Panc1 (cell line): ENCODE measurements around the gene ARRDC2. TPM values are rescaled to one million over a fixed set of nuclear protein-coding genes. Genes with fewer than 3 reads are reported as not detected.

Experiments
- ATAC-seq: fragments of 200-7000 bp; cut with Tn5 transposase; 2 replicates; pipeline ENCODE4 v1.9.1; 2020; ENCODE audit warnings: mild to moderate bottlenecking, moderate library complexity
- BruUV-seq: library from RNA; stranded (reverse); fragments of 400-500 nt; replicated peaks from 2 replicates; lab custom pipeline; 2021; lab: Mats Ljungman, UMichigan
- CTCF ChIA-PET: fragments of 300-600 bp; sonication (Branson Sonifier 250); formaldehyde crosslinking; loops from one replicate; lab custom pipeline; 2022; ENCODE audit warnings: antibody characterized with exemption; lab: Charles Lee
- POLR2A ChIA-PET: fragments of 300-600 bp; sonication (Branson Sonifier 250); formaldehyde crosslinking; loops from one replicate; lab custom pipeline; 2022; ENCODE audit warnings: antibody characterized with exemption; lab: Charles Lee
- DNase-seq: peaks from one replicate; pipeline ENCODE4 v3.0.0-alpha.2; 2010; ENCODE audit warnings: low read depth, low spot score
- H3K27ac ChIP-seq: 2 replicates; pipeline ENCODE4 v1.5.1; 2011; ENCODE audit warnings: mild to moderate bottlenecking, low read length, inconsistent platforms
- H3K27me3 ChIP-seq: fragments of 200-500 bp; sonication (Bioruptor generic); 2 replicates; pipeline ENCODE4 v1.6.0; 2014; ENCODE audit warnings: low read length, inconsistent platforms; ENCODE audit not compliant: control insufficient read depth, insufficient read depth
- H3K36me3 ChIP-seq: fragments of 200-500 bp; sonication (Bioruptor generic); 2 replicates; pipeline ENCODE4 v1.5.1; 2014; ENCODE audit warnings: inconsistent platforms, mild to moderate bottlenecking, low read length, moderate library complexity; ENCODE audit not compliant: control insufficient read depth, insufficient read depth
- H3K4me1 ChIP-seq: 2 replicates; pipeline ENCODE4 v1.5.1; 2011; ENCODE audit warnings: inconsistent platforms, mild to moderate bottlenecking, low read length, moderate library complexity; ENCODE audit not compliant: control insufficient read depth, insufficient read depth
- H3K4me3 ChIP-seq, 2 experiments: 2 replicates each; pipeline ENCODE4 v1.5.1; 2011 to 2012; ENCODE audit warnings: low read depth in 2 of 2, low read length in 2 of 2, mild to moderate bottlenecking in 2 of 2, inconsistent platforms in 1 of 2, moderate library complexity in 1 of 2
- H3K9me3 ChIP-seq: fragments of 200-500 bp; sonication (Bioruptor generic); 2 replicates; pipeline ENCODE4 v1.5.1; 2014; ENCODE audit warnings: low read depth, mild to moderate bottlenecking, inconsistent platforms, low read length, moderate library complexity; ENCODE audit not compliant: control insufficient read depth, insufficient read depth
- POLR2AphosphoS5 ChIP-seq: IDR thresholded peaks from 2 replicates; pipeline ENCODE4 v1.6.1; 2012; ENCODE audit warnings: mild to moderate bottlenecking, low read depth, low read length, moderate library complexity
- SIN3A ChIP-seq: IDR thresholded peaks from 2 replicates; pipeline ENCODE4 v1.6.1; 2012; ENCODE audit warnings: low read depth, mild to moderate bottlenecking, low read length, moderate library complexity, borderline replicate concordance; ENCODE audit not compliant: insufficient read depth
- TCF7L2 ChIP-seq: IDR thresholded peaks from 2 replicates; pipeline ENCODE4 v1.6.1; 2011; ENCODE audit warnings: mild to moderate bottlenecking, low read depth, low read length, inconsistent platforms
- in situ Hi-C: cut with HindIII; loops from 2 replicates; pipeline ENCODE4 v1.10.0; 2016; ENCODE audit warnings: low sequenced_read_pairs, low pct_unique_long_range_greater_than_20kb
- intact Hi-C: fragments of 100-400 bp; cut with micrococcal nuclease; formaldehyde crosslinking; loops from one replicate; pipeline ENCODE4 v1.10.0; 2022; ENCODE audit not compliant: unreplicated experiment
- total RNA-seq: library from RNA; stranded (reverse); gene quantifications from one replicate; pipeline ENCODE4 v1.2.1, GENCODE V29; 2021; ENCODE audit not compliant: unreplicated experiment
- TF ChIP-seq, protein P1 (sequence below): fragments of 450-650 bp; IDR thresholded peaks from 2 replicates; pipeline ENCODE4 v1.5.1; 2017; ENCODE audit warnings: mild to moderate bottlenecking
- TF ChIP-seq, protein P2 (sequence below), 2 experiments: IDR thresholded peaks; 2 replicates each; pipeline ENCODE4 v1.6.1; 2011 to 2012; ENCODE audit warnings: low read depth in 2 of 2, control low read depth in 1 of 2, low read length in 1 of 2, mild to moderate bottlenecking in 1 of 2, moderate library complexity in 1 of 2; ENCODE audit not compliant: insufficient read depth in 1 of 2

Gene ARRDC2
- total RNA-seq, 1 experiment from 2014 or later = 21.4 TPM

DNA sequence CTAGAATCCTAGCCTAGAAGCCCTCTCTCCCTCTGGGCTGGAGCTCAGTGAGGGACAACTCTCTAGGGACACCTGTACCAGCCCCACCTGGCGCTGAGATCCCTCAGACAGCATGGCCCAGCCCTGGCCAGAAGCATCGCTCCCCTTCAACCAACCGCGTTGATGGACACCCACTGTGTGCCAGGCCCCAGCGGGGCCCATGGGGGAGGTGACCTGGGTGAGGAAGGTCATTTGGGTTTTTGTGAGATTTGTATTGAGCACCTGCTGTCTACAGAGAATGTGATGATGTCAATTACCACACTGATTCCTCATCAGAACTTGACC, 9.2 kb upstream of the ARRDC2 start:
- intact Hi-C loops = no loop called here
- H3K27ac ChIP-seq = peak overlapping the region; percentile 61; the same call in 1 of the 2 replicates
- DNase-seq (no peak), ATAC-seq (no peak)
- no peaks in the 10 kb centered on the region for H3K27me3 ChIP-seq
- TF ChIP-seq TCF7L2 = no peak
- TF ChIP-seq, protein P1, sequence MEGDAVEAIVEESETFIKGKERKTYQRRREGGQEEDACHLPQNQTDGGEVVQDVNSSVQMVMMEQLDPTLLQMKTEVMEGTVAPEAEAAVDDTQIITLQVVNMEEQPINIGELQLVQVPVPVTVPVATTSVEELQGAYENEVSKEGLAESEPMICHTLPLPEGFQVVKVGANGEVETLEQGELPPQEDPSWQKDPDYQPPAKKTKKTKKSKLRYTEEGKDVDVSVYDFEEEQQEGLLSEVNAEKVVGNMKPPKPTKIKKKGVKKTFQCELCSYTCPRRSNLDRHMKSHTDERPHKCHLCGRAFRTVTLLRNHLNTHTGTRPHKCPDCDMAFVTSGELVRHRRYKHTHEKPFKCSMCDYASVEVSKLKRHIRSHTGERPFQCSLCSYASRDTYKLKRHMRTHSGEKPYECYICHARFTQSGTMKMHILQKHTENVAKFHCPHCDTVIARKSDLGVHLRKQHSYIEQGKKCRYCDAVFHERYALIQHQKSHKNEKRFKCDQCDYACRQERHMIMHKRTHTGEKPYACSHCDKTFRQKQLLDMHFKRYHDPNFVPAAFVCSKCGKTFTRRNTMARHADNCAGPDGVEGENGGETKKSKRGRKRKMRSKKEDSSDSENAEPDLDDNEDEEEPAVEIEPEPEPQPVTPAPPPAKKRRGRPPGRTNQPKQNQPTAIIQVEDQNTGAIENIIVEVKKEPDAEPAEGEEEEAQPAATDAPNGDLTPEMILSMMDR = no peak
- no peak for TF ChIP-seq POLR2AphosphoS5
- TF ChIP-seq, protein P2, sequence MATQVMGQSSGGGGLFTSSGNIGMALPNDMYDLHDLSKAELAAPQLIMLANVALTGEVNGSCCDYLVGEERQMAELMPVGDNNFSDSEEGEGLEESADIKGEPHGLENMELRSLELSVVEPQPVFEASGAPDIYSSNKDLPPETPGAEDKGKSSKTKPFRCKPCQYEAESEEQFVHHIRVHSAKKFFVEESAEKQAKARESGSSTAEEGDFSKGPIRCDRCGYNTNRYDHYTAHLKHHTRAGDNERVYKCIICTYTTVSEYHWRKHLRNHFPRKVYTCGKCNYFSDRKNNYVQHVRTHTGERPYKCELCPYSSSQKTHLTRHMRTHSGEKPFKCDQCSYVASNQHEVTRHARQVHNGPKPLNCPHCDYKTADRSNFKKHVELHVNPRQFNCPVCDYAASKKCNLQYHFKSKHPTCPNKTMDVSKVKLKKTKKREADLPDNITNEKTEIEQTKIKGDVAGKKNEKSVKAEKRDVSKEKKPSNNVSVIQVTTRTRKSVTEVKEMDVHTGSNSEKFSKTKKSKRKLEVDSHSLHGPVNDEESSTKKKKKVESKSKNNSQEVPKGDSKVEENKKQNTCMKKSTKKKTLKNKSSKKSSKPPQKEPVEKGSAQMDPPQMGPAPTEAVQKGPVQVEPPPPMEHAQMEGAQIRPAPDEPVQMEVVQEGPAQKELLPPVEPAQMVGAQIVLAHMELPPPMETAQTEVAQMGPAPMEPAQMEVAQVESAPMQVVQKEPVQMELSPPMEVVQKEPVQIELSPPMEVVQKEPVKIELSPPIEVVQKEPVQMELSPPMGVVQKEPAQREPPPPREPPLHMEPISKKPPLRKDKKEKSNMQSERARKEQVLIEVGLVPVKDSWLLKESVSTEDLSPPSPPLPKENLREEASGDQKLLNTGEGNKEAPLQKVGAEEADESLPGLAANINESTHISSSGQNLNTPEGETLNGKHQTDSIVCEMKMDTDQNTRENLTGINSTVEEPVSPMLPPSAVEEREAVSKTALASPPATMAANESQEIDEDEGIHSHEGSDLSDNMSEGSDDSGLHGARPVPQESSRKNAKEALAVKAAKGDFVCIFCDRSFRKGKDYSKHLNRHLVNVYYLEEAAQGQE (IDR thresholded peaks at IDR 0.05; ENCODE audit: insufficient read depth in 1 of 2, low read depth in 2 of 2, low read length in 1 of 2) = no peak
- TF ChIP-seq SIN3A = no peak
- H3K4me1 ChIP-seq = peaks cover 13% of the 10 kb centered on the region
- H3K9me3 ChIP-seq = no peaks in the 10 kb centered on the region
- CTCF ChIA-PET = interaction anchor here (0.5 to 2.6 kb wide), 3 partner anchors 52 to 61 kb away, joined by 3 to 23 read pairs (median 6); no protein-coding TSS in a partner anchor
- no TSS peak for BruUV-seq
- no peaks in the 10 kb centered on the region; the same call in 1 of the 2 replicates for H3K36me3 ChIP-seq
- in situ Hi-C loops = no loop called here
- no peak overlapping the region for H3K4me3 ChIP-seq
- POLR2A ChIA-PET = interaction anchor here (0.6 kb wide), 1 partner anchor 62 kb away, joined by 12 read pairs; no protein-coding TSS in a partner anchor

DNA sequence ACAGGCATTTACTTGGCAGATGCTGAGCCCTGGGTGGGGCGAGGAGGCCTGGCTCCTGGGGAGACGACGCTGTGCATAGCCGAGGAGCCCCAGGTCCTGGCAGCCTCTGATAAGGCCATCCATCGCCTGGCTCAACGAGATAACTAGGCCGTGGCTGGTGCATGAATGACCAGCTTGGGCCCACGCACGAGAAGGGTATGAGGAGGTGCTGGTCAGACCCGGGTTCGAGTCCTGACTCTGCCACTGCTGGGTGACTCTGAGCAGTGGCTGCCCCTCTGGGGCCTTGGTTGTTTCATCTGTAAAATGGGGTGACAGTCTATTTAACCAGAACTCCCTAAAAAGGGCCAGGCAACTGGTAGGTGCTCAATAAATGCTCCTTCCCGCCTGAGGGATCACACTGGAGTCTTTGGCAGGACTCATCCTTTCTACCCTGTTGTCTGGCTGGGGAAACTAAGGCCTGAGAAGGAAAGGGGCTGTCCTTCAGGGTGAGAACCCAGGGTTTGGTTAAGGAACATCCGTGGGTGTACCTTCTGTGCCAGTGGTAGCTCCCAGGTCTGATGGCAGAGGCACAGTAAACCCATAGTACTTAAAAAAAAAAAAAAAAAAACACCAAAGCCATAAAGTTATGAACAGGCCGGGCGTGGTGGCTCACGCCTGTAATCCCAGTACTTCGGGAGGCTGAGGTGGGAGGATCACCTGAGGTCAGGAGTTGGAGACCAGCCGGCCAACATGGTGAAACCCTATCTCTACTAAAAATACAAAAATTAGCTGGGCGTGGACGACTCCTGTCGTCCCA, 8.1 kb upstream of the ARRDC2 start:
- POLR2A ChIA-PET = interaction anchor here (0.5 to 0.7 kb wide), 4 partner anchors 30 to 275 kb away, joined by 5 to 9 read pairs (median 8); no protein-coding TSS in a partner anchor
- ATAC-seq = no peak
- intact Hi-C loops (no loop called here), in situ Hi-C loops (no loop called here)
- no peak for DNase-seq
- Histone ChIP-seq H3K27ac (peak overlapping the region; percentile 88), H3K36me3 (no peaks in the 10 kb centered on the region; the same call in 1 of the 2 replicates), H3K27me3 (no peaks in the 10 kb centered on the region), H3K9me3 (no peaks in the 10 kb centered on the region), H3K4me1 (peaks cover 13% of the 10 kb centered on the region), H3K4me3 (no peak overlapping the region; a peak in 1 of 4 replicates)
- no TSS peak for BruUV-seq
- CTCF ChIA-PET = interaction anchor here (0.6 to 1.0 kb wide), 4 partner anchors 17 to 383 kb away, joined by 3 to 5 read pairs (median 4); no protein-coding TSS in a partner anchor
- no peak for TF ChIP-seq POLR2AphosphoS5
- TF ChIP-seq TCF7L2 = no peak
- no peak for TF ChIP-seq SIN3A
- TF ChIP-seq, protein P2 (IDR thresholded peaks at IDR 0.05; ENCODE audit: insufficient read depth in 1 of 2, low read depth in 2 of 2, low read length in 1 of 2) = no peak
- TF ChIP-seq, protein P1 = no peak
